ENCODE measurements around the gene TEF. TPM values are rescaled to one million over a fixed set of nuclear protein-coding genes. Genes with fewer than 3 reads are reported as not detected.

The TEF gene
- total RNA-seq, 1 experiment from 2014 or later = 4.9 TPM

DNA sequence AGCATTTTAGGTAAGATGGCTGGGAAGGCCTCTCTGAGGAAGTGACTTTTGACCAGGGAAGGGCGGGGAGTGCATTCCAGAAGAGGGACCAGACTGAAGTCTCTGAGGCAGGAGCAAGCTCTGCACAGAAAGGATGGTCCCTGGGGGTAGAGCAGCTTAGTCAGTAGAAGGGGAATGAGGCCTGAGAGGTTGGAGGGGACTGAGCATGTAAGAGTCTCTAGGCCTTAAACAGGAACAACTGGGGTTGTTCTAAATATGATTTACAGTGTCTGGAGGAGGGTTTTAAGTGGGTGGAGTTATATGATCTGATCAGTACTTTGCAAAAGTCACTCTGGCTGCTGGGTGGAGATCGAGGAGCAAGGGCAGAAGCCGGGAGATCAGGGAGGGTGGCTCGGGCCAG lies 31.7 kb upstream of the TEF start:
- DNase-seq (ENCODE audit: low read depth, low spot score) = no peak
- in situ Hi-C loops (cut with HindIII; ENCODE audit: low pct_unique_long_range_greater_than_20kb, low sequenced_read_pairs) = no loop called here

- no peak for DNase-seq (ENCODE audit: low read depth, low spot score)
- in situ Hi-C loops (cut with HindIII; ENCODE audit: low pct_unique_long_range_greater_than_20kb, low sequenced_read_pairs) = no loop called here
Observed at GRCh38 chr22:41351011-41351410, 30.7 kb upstream of the TEF start.

DNA sequence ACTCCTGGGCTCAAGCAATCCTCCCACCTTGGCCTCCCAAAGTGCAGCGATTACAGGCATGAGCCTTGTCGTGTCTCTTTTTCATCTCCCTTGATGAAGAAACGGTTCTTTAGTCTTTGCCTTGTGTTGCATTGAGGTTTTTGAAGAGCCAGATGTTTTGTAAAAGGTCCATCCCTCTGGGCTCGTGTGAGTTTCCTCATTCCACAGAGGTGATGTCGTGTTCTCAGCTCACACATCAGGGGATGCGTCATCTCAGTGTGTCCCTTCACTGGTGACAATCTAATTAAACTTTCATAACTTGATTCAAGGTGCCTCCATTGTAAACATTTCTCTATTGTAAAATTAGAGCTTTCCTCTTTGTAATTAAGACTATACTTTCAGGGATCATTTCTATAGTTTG lies 29.7 kb upstream of the TEF start:
- DNase-seq (ENCODE audit: low read depth, low spot score) = no peak
- in situ Hi-C loops (cut with HindIII; ENCODE audit: low pct_unique_long_range_greater_than_20kb, low sequenced_read_pairs) = no loop called here

DNA sequence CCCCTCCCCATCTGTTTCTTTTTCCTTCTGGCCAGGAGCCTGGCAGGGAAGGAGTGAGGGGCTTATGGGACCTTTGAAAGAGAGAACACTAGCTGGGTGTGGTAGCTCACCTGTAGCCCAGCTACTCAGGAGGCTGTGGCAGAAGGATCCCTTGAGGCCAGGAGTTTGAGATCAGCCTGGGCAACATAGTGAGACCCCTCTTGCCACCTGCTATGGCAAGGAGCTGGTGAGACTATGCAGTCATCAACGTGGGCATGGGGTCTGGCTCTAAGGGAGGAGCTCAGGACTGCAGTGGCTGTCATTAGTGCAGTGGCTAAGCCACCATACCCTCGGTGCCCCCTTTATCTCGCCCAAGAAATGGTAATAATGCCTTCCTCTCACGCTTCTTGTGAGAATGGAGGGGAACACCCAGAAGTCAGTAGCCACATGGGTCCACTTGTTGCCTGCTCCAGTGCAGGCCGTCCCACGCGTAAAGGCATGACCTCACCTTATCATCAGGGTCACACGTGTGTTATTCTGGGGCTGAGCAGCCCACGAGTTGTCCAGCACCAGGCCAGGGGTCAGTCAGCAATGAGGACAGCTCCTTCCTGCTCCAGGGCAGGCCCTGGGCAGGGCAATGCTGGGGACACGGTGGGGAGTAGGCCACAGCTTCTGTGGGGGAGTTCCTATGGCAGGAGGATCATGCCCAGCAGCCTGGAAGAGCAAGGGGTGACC lies 27.7 kb upstream of the TEF start:
- in situ Hi-C loops (cut with HindIII; ENCODE audit: low pct_unique_long_range_greater_than_20kb, low sequenced_read_pairs) = no loop called here
- DNase-seq (ENCODE audit: low read depth, low spot score) = no peak

DNA sequence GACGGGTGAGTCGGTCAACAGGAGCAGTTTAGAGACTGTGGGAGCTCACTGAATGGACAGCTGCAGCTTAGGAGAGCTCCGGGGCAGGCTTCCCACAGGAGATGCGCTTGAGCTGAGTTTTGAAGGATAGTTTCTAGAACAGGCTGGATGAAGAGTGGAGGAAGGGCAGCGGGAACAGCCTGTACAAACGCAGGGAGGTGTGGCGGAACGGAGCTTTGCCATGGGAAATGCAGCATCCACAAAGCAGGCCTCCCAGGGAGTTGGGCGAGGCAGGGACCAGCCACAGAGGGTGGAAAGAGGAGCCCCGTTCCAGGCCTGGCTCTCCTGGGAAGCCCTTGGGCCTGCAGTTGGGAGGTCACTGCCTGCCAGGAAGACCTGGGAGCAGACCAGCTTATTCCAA lies 26.8 kb upstream of the TEF start:
- in situ Hi-C loops (cut with HindIII; ENCODE audit: low pct_unique_long_range_greater_than_20kb, low sequenced_read_pairs) = no loop called here
- DNase-seq (ENCODE audit: low read depth, low spot score) = no peak

GRCh38 chr22:41355895-41356294 lies 25.8 kb upstream of the TEF start:
- in situ Hi-C loops (cut with HindIII; ENCODE audit: low pct_unique_long_range_greater_than_20kb, low sequenced_read_pairs) = no loop called here
- DNase-seq (ENCODE audit: low read depth, low spot score) = no peak

DNA sequence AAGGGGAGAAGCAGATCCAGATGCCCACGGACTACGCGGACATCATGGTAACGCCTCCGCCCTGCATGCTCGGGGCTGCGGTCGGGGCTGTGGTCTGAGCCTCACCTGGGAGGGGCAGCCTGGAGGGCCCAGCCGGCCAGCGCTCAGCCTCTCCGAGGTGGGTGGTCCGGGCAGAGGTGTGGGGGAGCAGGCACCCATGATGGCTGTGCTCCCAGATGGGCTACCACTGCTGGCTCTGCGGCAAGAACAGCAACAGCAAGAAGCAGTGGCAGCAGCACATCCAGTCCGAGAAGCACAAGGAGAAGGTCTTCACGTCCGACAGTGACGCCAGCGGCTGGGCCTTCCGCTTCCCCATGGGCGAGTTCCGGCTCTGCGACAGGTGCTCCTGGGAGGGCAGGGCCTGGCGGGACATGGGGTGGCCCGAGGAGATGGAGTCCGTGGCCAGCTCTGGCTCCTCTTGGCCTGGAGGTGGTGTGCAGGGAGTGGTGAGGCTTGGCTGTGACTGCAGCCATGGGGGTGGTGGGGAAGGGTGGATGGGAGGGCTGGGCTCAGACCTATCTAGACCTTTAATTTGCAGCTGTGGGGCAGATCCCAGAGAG lies 25.2 kb upstream of the TEF start:
- in situ Hi-C loops (cut with HindIII; ENCODE audit: low pct_unique_long_range_greater_than_20kb, low sequenced_read_pairs) = no loop called here
- no peak for DNase-seq (ENCODE audit: low read depth, low spot score)

- DNase-seq (ENCODE audit: low read depth, low spot score) = no peak
- in situ Hi-C loops (cut with HindIII; ENCODE audit: low pct_unique_long_range_greater_than_20kb, low sequenced_read_pairs) = no loop called here
Observed at GRCh38 chr22:41357191-41357590, 24.6 kb upstream of the TEF start.

DNA sequence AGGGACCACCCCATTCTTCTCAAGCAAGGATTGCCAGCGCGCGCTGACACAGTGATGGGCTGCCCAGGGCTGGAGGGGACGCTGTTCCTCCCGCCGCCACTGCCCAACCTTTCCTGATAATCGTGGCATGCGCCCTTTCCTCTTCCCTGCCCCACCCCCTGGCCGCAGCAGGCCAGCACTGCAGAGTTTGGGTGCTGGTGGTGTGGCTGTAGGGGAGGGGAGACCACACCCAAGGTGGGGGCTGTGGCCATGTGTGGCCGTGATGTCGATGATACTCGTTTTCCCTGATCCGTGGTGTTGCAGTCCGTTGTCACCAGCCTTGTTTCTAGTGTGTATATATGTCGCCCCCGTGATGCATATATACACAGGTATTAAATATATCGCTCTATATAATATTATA lies 22.8 kb upstream of the TEF start:
- in situ Hi-C loops (cut with HindIII; ENCODE audit: low pct_unique_long_range_greater_than_20kb, low sequenced_read_pairs) = no loop called here
- DNase-seq (ENCODE audit: low read depth, low spot score) = no peak

DNA sequence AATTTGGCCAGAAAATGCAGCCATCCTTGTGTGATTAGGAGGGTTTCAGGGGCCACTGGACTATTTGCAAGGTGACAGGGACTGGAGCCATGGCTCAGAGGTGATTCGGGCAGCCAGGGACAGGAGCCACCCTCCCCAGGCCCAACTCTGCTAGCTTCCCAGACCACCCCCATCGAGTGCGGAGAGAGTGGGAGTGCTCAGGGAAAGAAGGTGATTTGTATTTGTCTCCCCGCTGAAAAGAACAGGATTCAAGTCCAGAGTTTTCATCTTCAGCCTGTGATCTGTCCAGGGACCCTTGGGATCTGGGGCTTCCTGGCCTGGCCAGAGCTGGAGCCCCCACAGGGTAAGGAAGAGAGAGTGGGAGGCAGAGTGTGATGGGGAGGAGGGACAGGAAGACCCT lies 22.4 kb upstream of the TEF start:
- in situ Hi-C loops (cut with HindIII; ENCODE audit: low pct_unique_long_range_greater_than_20kb, low sequenced_read_pairs) = no loop called here
- no peak for DNase-seq (ENCODE audit: low read depth, low spot score)

DNA sequence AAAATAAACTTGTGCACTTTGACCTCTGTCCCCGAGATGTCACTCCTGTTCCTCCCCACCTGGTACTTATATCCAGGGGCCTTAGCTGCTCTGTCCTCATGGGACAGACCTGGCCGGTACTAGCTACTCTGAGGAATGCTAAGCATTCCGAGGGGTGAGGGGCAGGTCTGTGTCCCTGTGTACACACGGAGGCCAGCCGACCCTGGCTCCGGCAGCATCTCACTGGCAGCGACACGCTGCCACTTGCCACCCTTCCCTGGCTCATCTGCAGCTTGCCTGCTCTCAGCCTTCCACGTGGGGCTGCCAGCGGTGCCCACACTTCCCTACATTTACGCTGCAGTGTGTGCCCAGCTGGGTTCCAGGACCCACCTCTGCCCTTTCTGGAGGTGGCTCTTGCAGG lies 21.6 kb upstream of the TEF start:
- no peak for DNase-seq (ENCODE audit: low read depth, low spot score)
- in situ Hi-C loops (cut with HindIII; ENCODE audit: low pct_unique_long_range_greater_than_20kb, low sequenced_read_pairs) = no loop called here

GRCh38 chr22:41361716-41362310 lies 19.9 kb upstream of the TEF start:
- no peak for DNase-seq (ENCODE audit: low read depth, low spot score)
- in situ Hi-C loops (cut with HindIII; ENCODE audit: low pct_unique_long_range_greater_than_20kb, low sequenced_read_pairs) = no loop called here

- DNase-seq (ENCODE audit: low read depth, low spot score) = no peak
- in situ Hi-C loops (cut with HindIII; ENCODE audit: low pct_unique_long_range_greater_than_20kb, low sequenced_read_pairs) = no loop called here
Observed at GRCh38 chr22:41362615-41363014, 19.1 kb upstream of the TEF start.

GRCh38 chr22:41364233-41364632 lies 17.5 kb upstream of the TEF start:
- in situ Hi-C loops (cut with HindIII; ENCODE audit: low pct_unique_long_range_greater_than_20kb, low sequenced_read_pairs) = no loop called here

GRCh38 chr22:41364955-41365354 lies 16.8 kb upstream of the TEF start:
- DNase-seq (ENCODE audit: low read depth, low spot score) = no peak
- in situ Hi-C loops (cut with HindIII; ENCODE audit: low pct_unique_long_range_greater_than_20kb, low sequenced_read_pairs) = no loop called here

More at GRCh38 chr22:41364233-41364632, 17.5 kb upstream of the TEF start:
- no peak for DNase-seq (ENCODE audit: low read depth, low spot score)

GRCh38 chr22:41365425-41365824 lies 16.3 kb upstream of the TEF start:
- in situ Hi-C loops (cut with HindIII; ENCODE audit: low pct_unique_long_range_greater_than_20kb, low sequenced_read_pairs) = no loop called here
- no peak for DNase-seq (ENCODE audit: low read depth, low spot score)

GRCh38 chr22:41366323-41367029 lies 15.3 kb upstream of the TEF start:
- DNase-seq (ENCODE audit: low read depth, low spot score) = no peak
- in situ Hi-C loops (cut with HindIII; ENCODE audit: low pct_unique_long_range_greater_than_20kb, low sequenced_read_pairs) = no loop called here

DNA sequence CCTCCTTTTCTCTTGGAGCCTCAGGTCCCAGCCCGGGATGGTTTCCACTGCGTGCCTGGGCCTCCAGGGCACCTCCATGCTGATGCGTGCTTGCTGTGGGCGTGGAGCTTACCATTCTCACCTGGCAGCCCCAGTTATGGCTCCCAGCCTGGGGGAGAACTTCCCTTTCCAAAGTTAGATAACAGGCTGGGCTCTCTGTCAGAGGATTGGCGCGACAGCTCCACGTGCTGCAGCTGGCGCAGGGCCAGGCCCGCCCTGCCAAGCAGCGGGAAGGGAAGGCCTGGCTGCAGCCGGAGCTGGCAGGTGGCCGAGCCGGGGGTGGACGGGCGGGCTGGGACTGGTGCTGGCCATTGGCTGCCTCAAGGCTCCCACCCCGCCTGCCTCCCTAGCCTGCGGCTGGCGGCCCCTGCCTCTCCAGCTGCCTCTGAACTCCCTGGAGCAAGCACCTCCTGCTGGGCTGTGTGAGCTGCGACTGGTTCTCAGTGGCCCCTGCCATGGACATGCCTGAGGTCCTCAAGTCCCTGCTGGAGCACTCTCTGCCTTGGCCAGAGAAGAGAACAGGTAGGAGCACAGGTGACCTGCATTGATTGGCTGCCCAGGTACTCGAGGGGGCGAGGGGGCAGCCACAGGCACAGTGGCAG lies 14.6 kb upstream of the TEF start:
- in situ Hi-C loops (cut with HindIII; ENCODE audit: low pct_unique_long_range_greater_than_20kb, low sequenced_read_pairs) = no loop called here
- peak; percentile 67 for DNase-seq (ENCODE audit: low read depth, low spot score)
